AG09309 (cell line): Measurements from ENCODE around the gene COL26A1.
A peak's percentile ranks its signal among the peaks of the same experiment; 100 is the strongest.

Experiments
- DNase-seq: peaks from one replicate; pipeline ENCODE4 v3.0.0-alpha.2; 2010; ENCODE audit warnings: low read depth
- H3K4me3 ChIP-seq: 2 replicates; pipeline ENCODE4 v1.5.1; 2011; ENCODE audit warnings: mild to moderate bottlenecking, low read depth, low read length, moderate library complexity; ENCODE audit not compliant: control insufficient read depth
- TF ChIP-seq, protein P1 (sequence below): IDR thresholded peaks from 2 replicates; pipeline ENCODE4 v1.5.1; 2011; ENCODE audit warnings: mild to moderate bottlenecking, low read depth, low read length, inconsistent platforms; ENCODE audit not compliant: insufficient read depth, control insufficient read depth; ENCODE audit errors: missing control alignments

The COL26A1 gene

DNA sequence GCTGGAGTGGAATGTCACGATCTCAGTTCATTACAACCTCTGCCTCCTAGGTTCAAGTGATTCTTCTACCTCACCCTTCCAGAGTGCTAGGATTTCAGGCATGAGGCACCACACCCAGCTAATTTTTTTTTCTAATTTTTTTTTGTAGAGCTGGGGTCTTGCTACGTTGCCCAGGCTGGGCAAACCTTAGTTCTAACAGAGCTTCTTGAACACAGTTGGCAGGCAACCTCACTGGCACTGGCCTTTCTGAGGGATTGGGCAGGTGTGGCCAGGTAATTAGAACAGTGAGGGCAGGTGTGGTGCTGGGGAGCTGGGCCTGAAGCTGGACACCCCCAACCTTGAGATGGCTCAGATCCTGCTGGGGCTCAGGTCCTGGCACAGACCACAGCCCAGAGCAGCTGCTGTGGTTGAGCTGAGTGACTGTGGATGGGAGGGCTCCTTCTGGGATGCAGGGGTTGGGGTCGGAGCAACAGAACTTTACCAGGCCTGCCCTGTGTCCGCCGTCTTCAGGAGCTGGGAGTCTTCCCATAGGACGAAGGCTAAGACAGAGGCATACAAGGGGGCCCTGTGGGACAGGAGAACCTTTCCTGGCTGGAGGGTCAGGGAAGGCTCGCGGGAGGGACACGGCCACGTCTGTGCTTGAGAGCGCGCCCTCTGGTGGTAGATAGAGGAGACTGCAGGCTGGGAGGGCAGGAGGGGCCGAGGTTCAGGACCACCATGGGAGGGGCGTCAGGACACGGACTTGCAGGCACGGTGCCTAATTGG lies 48.2 kb downstream of the COL26A1 start:
- no peak overlapping the region for H3K4me3 ChIP-seq
- no peak for DNase-seq
- TF ChIP-seq, protein P1, sequence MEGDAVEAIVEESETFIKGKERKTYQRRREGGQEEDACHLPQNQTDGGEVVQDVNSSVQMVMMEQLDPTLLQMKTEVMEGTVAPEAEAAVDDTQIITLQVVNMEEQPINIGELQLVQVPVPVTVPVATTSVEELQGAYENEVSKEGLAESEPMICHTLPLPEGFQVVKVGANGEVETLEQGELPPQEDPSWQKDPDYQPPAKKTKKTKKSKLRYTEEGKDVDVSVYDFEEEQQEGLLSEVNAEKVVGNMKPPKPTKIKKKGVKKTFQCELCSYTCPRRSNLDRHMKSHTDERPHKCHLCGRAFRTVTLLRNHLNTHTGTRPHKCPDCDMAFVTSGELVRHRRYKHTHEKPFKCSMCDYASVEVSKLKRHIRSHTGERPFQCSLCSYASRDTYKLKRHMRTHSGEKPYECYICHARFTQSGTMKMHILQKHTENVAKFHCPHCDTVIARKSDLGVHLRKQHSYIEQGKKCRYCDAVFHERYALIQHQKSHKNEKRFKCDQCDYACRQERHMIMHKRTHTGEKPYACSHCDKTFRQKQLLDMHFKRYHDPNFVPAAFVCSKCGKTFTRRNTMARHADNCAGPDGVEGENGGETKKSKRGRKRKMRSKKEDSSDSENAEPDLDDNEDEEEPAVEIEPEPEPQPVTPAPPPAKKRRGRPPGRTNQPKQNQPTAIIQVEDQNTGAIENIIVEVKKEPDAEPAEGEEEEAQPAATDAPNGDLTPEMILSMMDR: peak; percentile 91

DNA sequence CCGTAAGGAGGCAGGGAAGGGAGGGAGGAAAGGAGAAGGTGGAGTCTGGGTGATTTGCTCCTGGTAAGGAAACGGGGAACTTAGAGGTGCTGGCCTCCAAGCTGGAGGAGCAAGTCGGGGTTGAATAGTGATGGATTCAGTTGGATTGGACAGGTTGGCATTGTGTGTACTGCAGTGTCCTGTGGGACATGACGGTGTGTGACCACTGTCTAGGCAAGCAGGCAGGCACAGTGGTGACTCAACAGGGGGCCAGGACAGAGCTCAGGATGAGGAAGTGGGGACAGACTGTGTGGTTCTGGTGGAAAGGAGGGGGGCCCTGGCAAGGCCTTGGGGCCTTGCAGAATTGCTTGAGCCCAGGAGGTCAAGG lies 48.8 kb downstream of the COL26A1 start:
- TF ChIP-seq, protein P1: no peak
- H3K4me3 ChIP-seq: no peak overlapping the region
- no peak for DNase-seq

DNA sequence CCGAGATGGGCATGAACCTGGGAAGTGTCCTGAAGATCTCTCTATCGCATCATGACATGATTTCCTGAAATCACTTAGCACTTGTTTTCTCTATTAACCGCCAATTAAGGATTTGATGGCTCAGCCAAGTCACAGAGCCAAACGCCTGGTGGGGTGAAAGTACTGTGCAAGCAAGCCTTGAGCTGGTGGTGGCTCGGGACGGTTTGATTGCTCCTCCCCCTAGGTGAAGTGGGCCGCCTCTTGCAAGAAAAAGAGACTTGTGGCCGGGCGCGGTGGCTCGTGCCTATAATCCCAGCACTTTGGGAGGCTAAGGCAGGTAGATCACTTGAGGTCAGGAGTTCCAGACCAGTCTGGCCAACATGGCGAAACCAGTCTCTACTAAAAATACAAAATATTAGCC lies 50.3 kb downstream of the COL26A1 start:
- TF ChIP-seq, protein P1: no peak
- H3K4me3 ChIP-seq: no peak overlapping the region
- no peak for DNase-seq

DNA sequence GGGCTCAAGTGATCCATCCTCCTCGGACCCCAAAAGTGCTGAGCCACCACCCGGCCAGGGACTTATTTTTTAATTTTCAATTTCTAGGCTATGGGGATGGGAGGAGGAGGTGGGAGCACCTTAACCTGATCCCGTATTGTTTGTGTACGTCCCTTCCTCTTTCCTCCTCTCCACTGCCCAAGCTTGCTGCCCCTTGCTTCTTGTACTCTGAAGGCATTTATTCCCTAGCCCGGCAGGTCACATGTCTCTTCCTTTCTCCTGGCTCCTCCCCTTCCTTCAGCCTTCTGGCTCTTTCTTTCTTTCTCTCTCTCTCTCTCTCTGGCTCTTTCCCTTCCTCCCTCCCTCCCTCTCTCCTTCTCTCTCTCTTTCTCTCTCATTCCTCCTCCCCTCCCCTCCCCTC lies 56.0 kb downstream of the COL26A1 start:
- no peak for DNase-seq
- H3K4me3 ChIP-seq: no peak overlapping the region
- TF ChIP-seq, protein P1: no peak

DNA sequence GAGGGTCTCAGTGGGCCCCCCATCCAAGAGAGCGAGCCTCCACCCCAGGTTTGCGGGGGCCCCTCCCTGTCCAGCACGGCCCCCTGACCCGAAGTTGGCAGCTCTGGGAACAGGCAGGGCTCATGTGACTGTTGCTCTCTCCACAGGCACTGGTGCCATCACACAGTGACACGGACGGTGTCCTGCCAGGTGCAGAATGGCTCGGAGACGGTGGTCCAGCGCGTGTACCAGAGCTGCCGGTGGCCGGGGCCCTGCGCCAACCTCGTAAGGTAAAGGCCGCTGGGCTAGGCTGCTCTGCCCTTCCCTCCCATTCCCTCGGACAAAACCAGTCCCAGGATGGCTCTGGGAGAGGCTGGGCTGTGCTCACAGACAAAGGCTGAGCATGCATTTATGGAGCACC lies 57.2 kb downstream of the COL26A1 start:
- no peak for DNase-seq

DNA sequence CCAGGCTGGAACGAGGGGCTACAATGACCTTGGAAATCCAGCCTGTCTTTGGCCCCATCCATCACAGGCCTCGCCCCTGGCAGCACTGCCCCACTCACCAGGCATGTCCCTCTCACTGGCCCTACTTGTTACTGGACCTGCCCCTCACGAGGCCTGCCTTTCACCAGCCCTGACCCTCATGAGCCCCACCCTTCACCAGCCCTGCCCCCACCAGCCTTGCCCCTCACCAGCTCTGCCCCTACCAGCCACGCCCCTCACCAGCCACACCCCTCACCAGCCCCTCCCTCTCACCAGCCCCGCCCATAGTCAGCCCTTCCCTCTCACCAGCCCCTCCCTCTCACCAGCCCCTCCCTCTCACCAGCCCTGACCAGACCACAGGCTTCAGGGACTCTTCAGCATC lies 57.8 kb downstream of the COL26A1 start:
- DNase-seq: no peak
- TF ChIP-seq, protein P1: no peak
- no peak overlapping the region for H3K4me3 ChIP-seq

More for the DNA sequence above, 57.2 kb downstream of the COL26A1 start:
- no peak overlapping the region for H3K4me3 ChIP-seq
- TF ChIP-seq, protein P1: no peak
